CD8-positive, alpha-beta memory T cell (primary cell): Measurements from ENCODE around the gene CACNA2D1. TPM values are rescaled to one million over a fixed set of nuclear protein-coding genes. Genes with fewer than 3 reads are reported as not detected.
"Not testable (repeated sequence)": the region's sequence is repeated elsewhere in the genome, so short reads cannot be mapped to it uniquely, and the experiment has no call there.

Experiments
- CTCF ChIA-PET: fragments of 350-600 bp; sonication (Branson Sonifier 250); formaldehyde crosslinking; loops from one replicate; lab custom pipeline; 2021; ENCODE audit warnings: antibody characterized with exemption; lab: Charles Lee
- POLR2A ChIA-PET: fragments of 350-600 bp; sonication (Branson Sonifier 250); formaldehyde crosslinking; loops from one replicate; lab custom pipeline; 2021; ENCODE audit warnings: antibody characterized with exemption; lab: Charles Lee
- DNase-seq, 5 donors: peaks; one replicate each; pipeline versions ENCODE4 v3.0.0 to v3.0.0-alpha.2; 2020 to 2022; ENCODE audit warnings: mixed read lengths in 1 of 5
- H3K27ac ChIP-seq: one replicate; pipeline ENCODE4 v1.7.0; 2013; ENCODE audit warnings: low read depth, mild to moderate bottlenecking, low read length, moderate library complexity
- H3K27me3 ChIP-seq: 2 replicates; pipeline ENCODE4 v1.7.0; 2013; ENCODE audit warnings: low read length, mild to moderate bottlenecking; ENCODE audit not compliant: insufficient read depth, poor library complexity, severe bottlenecking
- H3K36me3 ChIP-seq: 2 replicates; pipeline ENCODE4 v1.7.0; 2013; ENCODE audit warnings: mild to moderate bottlenecking, low read length, moderate library complexity; ENCODE audit not compliant: insufficient read depth
- H3K4me1 ChIP-seq: 2 replicates; pipeline ENCODE4 v1.7.0; 2013; ENCODE audit warnings: mild to moderate bottlenecking, low read length, moderate library complexity; ENCODE audit not compliant: insufficient read depth
- H3K4me3 ChIP-seq: 2 replicates; pipeline ENCODE4 v1.7.0; 2013; ENCODE audit warnings: mild to moderate bottlenecking, low read length
- H3K9me3 ChIP-seq: 2 replicates; pipeline ENCODE4 v1.7.0; 2013; ENCODE audit warnings: mild to moderate bottlenecking, low read length
- H3K27ac Mint-ChIP-seq, 8 donors: one replicate each; pipeline ENCODE4 v1.8.0; 2020 to 2021; ENCODE audit warnings: mixed read lengths in 8 of 8, mild to moderate bottlenecking in 6 of 8, inconsistent platforms in 3 of 8, moderate library complexity in 3 of 8
- H3K27me3 Mint-ChIP-seq, 2 donors: one replicate each; pipeline ENCODE4 v1.8.0; 2020 to 2021; ENCODE audit warnings: mixed read lengths in 2 of 2, mild to moderate bottlenecking in 1 of 2, moderate library complexity in 1 of 2
- H3K36me3 Mint-ChIP-seq, 3 donors: one replicate each; pipeline ENCODE4 v1.8.0; 2020 to 2021; ENCODE audit warnings: mixed read lengths in 3 of 3, inconsistent platforms in 1 of 3, mild to moderate bottlenecking in 1 of 3
- H3K4me1 Mint-ChIP-seq, 3 donors: one replicate each; pipeline ENCODE4 v1.8.0; 2020 to 2021; ENCODE audit warnings: mixed read lengths in 3 of 3, inconsistent platforms in 1 of 3, mild to moderate bottlenecking in 1 of 3
- H3K4me3 Mint-ChIP-seq, 7 donors: one replicate each; pipeline ENCODE4 v1.8.0; 2020 to 2021; ENCODE audit warnings: mixed read lengths in 7 of 7, mild to moderate bottlenecking in 6 of 7, moderate library complexity in 4 of 7, inconsistent platforms in 2 of 7
- H3K9me3 Mint-ChIP-seq, 5 donors: one replicate each; pipeline ENCODE4 v1.8.0; 2020 to 2022; ENCODE audit warnings: mixed read lengths in 5 of 5, mild to moderate bottlenecking in 3 of 5, moderate library complexity in 2 of 5, inconsistent platforms in 1 of 5
- polyA plus RNA-seq: library from polyadenylated mRNA; unstranded; fragments of 300-500 nt; fragmentation: Illumina TruSeq; gene quantifications from one replicate; pipeline ENCODE4 v1.2.3, GENCODE V29; 2021
- total RNA-seq, 2 experiments: library from RNA; stranded (reverse); gene quantifications; one replicate each; pipeline ENCODE4 v1.2.3, GENCODE V29; 2021

The CACNA2D1 gene
- total and polyA plus RNA-seq, 3 experiments from 2014 or later: not detected

DNA sequence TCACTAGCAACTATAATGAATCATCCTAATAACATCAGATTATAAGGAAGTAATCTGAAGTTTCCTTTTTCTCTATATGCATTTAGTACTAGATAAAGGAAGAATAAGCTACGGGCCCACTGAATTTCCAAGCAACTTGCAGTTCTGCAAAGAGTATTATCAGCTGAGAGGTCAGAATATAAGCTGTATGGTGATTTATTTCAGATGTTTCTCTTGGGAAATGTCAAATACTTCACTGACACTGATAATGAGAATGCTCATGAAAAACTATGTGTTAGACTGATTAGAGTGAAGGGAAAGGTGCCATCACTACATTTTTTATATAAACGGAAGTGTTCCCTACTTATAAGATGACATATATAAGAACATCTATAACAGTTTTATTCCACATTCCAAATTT is 422.5 kb downstream of the CACNA2D1 start:
- CTCF ChIA-PET: no interaction called here
- Mint-ChIP-seq H3K36me3 (no peaks in the 10 kb centered on the region), H3K4me3 (no peak overlapping the region), H3K9me3 (peaks cover 0 to 8% (median 2%) of the 10 kb centered on the region in 5 donors), H3K27ac (no peak overlapping the region), H3K4me1 (no peaks in the 10 kb centered on the region), H3K27me3 (no peaks in the 10 kb centered on the region)
- POLR2A ChIA-PET: no interaction called here
- Histone ChIP-seq H3K9me3 (no peaks in the 10 kb centered on the region), H3K4me3 (no peak overlapping the region), H3K36me3 (no peaks in the 10 kb centered on the region), H3K27me3 (no peaks in the 10 kb centered on the region), H3K4me1 (no peaks in the 10 kb centered on the region), H3K27ac (no peak overlapping the region)
- DNase-seq: no peak

DNA sequence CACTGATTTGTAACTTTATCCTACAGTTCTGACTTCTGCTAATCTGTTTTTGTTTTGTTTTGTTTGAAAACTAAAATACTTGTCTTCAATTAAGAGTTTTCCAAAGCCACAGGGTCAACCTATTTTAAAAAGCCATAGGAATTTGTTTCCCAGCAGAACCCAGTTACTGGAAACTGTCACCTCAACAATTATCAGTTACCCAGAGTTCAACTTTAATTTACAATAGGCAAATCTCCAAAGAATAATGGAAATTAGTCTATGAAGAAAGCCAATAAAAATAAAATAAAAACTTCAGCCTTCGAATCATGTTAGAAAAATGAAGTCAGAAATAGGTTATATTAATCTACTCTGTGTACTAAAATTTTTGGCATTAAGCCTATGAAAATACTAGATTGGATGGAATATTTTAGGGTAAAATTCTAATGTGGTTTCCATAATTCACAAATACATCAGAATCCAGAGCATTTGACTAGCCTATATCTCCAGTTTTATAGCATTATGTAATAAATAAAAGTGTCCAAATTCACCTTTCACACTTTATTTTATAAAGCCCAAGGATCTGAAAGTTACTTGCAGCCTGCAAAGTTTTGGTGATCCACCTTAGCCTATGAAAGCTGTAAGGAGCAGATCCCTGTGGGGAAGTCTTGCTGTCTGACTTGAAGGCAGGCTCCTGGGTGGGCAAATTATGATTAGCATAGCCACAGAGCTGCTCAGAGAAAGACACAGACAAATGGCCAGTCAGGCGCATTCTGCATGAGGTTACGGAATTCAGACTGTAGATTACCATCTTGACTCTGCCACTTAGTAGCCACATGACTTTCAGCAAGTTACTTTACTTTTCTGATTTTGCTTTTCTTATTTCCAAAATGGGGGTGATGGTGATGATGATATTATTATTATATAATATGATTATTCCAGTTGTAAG is 423.8 kb downstream of the CACNA2D1 start:
- POLR2A ChIA-PET: no interaction called here
- H3K27me3 ChIP-seq: no peaks in the 10 kb centered on the region
- no peak overlapping the region for H3K27ac Mint-ChIP-seq

DNA sequence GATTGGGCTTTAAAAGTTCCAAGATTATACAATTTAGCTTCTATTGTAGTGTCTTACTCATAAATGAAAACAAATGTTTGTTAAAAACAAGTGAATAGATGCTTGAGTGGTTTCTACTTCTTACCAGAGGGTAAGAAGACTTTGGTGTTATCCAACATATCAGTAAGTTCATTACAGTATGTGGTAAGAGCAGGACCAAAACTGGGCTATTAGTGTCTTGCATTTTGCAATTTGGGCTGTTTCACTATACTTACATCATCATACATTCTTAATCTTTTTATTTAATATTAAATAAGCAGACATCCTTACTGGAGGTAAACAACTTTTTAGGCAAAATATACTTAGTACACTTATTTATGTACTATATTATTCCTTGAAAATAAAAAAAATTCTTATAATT is 425.4 kb downstream of the CACNA2D1 start:
- Mint-ChIP-seq H3K4me3 (no peak overlapping the region), H3K27ac (no peak overlapping the region)
- DNase-seq: no peak

More for the DNA sequence above, 423.8 kb downstream of the CACNA2D1 start:
- CTCF ChIA-PET: no interaction called here
- Histone ChIP-seq H3K36me3 (no peaks in the 10 kb centered on the region), H3K4me1 (no peaks in the 10 kb centered on the region), H3K9me3 (no peaks in the 10 kb centered on the region), H3K27ac (no peak overlapping the region), H3K4me3 (no peak overlapping the region)
- Mint-ChIP-seq H3K9me3 (peaks cover 0 to 9% (median 2%) of the 10 kb centered on the region in 5 donors), H3K4me1 (no peaks in the 10 kb centered on the region), H3K27me3 (no peaks in the 10 kb centered on the region), H3K4me3 (no peak overlapping the region), H3K36me3 (no peaks in the 10 kb centered on the region)
- no peak for DNase-seq

DNA sequence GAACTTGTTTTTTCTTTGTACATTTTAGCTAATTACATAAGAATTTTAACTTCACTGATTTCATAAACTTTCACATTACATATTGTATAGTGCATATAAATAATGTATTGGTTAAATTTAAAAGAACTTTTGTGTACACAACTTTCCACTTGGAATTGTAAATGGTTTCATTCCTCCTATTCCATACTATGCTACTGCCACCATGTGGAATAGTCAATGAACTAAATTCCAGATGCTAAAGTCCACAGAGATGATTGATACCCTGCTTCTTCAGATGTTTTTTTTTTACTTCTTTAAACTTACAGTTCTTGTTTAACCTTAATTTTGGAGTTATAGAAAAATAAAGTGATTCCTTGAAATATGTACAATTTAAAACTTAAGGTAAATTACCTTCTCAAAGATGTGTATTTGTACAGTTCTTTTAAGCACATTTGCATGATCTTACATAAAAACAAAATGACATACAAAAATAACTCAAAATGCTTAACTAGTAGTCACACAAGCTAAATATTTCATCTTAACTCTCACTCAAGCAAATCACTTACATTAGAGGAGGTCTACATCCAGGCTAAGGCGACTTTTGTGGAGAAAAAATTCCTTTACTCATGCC is 426.1 kb downstream of the CACNA2D1 start:
- POLR2A ChIA-PET: no interaction called here
- Mint-ChIP-seq H3K4me3 (no peak overlapping the region), H3K27me3 (no peaks in the 10 kb centered on the region), H3K4me1 (no peaks in the 10 kb centered on the region), H3K9me3 (peaks cover 0 to 9% (median 0%) of the 10 kb centered on the region in 5 donors), H3K36me3 (no peaks in the 10 kb centered on the region), H3K27ac (no peak overlapping the region)
- CTCF ChIA-PET: no interaction called here
- no peaks in the 10 kb centered on the region for H3K4me1 ChIP-seq
- no peaks in the 10 kb centered on the region for H3K27me3 ChIP-seq
- DNase-seq: no peak
- H3K36me3 ChIP-seq: no peaks in the 10 kb centered on the region
- no peak overlapping the region for H3K4me3 ChIP-seq
- no peak overlapping the region for H3K27ac ChIP-seq
- H3K9me3 ChIP-seq: no peaks in the 10 kb centered on the region

More for the DNA sequence above, 425.4 kb downstream of the CACNA2D1 start:
- Histone ChIP-seq H3K27me3 (no peaks in the 10 kb centered on the region), H3K4me1 (no peaks in the 10 kb centered on the region), H3K27ac (no peak overlapping the region), H3K9me3 (no peaks in the 10 kb centered on the region), H3K36me3 (no peaks in the 10 kb centered on the region), H3K4me3 (no peak overlapping the region)
- CTCF ChIA-PET: no interaction called here
- Mint-ChIP-seq H3K36me3 (no peaks in the 10 kb centered on the region), H3K4me1 (no peaks in the 10 kb centered on the region), H3K27me3 (no peaks in the 10 kb centered on the region), H3K9me3 (peaks cover 0 to 9% (median 2%) of the 10 kb centered on the region in 5 donors)
- POLR2A ChIA-PET: no interaction called here

DNA sequence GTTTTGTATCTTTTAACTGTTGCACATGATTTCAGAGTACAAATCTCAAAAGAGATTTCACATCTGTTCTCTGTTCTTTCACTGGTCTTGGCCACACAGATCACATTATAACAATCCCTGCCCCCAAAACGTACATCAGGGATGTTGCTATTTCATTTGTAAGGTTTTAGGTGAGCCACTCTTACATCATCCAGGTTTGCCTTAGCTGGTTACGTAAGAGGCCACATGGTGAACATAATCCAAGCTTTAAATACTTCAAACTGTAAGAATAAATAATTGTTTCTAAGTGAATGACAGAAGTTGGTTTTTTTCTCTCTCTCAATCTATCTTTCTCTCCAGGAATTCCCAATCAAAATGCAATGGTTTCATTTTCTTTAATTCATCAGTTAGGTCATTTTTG is 427.8 kb downstream of the CACNA2D1 start:
- Histone ChIP-seq H3K9me3 (no peaks in the 10 kb centered on the region), H3K27me3 (no peaks in the 10 kb centered on the region), H3K4me1 (no peaks in the 10 kb centered on the region), H3K27ac (no peak overlapping the region), H3K36me3 (no peaks in the 10 kb centered on the region), H3K4me3 (no peak overlapping the region)
- Mint-ChIP-seq H3K27ac (no peak overlapping the region), H3K4me3 (no peak overlapping the region), H3K27me3 (no peaks in the 10 kb centered on the region), H3K36me3 (no peaks in the 10 kb centered on the region), H3K9me3 (peaks cover 0 to 9% (median 0%) of the 10 kb centered on the region in 5 donors), H3K4me1 (no peaks in the 10 kb centered on the region)
- POLR2A ChIA-PET: no interaction called here
- CTCF ChIA-PET: no interaction called here
- DNase-seq: no peak

DNA sequence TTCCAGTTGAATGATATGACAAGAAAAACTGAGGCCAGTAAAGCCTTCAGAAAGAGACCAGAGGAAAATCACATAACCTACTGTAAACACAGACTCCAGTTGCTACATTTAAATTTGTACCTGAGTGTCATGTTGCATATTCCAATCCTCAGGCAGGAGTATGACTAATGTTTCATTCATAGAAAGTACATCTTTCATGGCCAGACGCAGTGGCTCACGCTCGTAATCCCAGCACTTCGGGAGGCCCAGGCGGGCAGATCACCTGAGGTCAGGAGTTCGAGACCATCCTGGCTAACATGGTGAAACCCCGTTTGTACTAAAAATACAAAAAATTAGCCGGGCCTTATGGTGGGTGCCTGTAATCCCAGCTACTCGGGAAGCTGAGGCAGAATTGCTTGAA is 429.0 kb downstream of the CACNA2D1 start:
- POLR2A ChIA-PET, H3K27me3 Mint-ChIP-seq, H3K27ac Mint-ChIP-seq, H3K4me1 Mint-ChIP-seq, H3K4me3 Mint-ChIP-seq, H3K4me1 ChIP-seq, H3K9me3 Mint-ChIP-seq, H3K27me3 ChIP-seq, CTCF ChIA-PET, H3K9me3 ChIP-seq, H3K27ac ChIP-seq, DNase-seq, H3K36me3 ChIP-seq, H3K36me3 Mint-ChIP-seq, H3K4me3 ChIP-seq: not testable (repeated sequence)

DNA sequence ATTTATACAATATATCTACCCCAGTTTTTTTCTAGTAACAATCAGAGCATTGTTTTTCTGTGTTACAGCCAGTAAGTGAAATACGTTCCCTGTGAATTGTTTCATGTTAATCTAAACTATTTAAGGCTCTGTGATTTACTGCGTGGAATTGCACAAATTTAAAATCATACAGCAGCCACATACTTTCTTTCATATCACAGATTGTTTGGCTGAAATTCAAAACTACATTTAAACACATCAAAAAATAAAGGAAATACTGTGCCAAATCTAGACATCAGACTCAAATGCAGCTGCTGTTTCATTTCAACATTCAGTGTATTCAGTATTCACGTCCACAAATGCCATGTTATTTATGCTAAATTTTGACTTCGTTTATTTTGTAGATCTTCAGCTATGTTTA is 431.1 kb downstream of the CACNA2D1 start:
- Histone ChIP-seq H3K27me3 (no peaks in the 10 kb centered on the region), H3K4me3 (no peak overlapping the region), H3K27ac (no peak overlapping the region), H3K36me3 (no peaks in the 10 kb centered on the region), H3K9me3 (no peaks in the 10 kb centered on the region), H3K4me1 (no peaks in the 10 kb centered on the region)
- H3K27ac Mint-ChIP-seq: no peak overlapping the region
- DNase-seq: no peak
- ChIA-PET CTCF (no interaction called here), POLR2A (no interaction called here)
- no peaks in the 10 kb centered on the region for H3K27me3 Mint-ChIP-seq
- H3K36me3 Mint-ChIP-seq: no peaks in the 10 kb centered on the region
- peaks cover 0 to 9% (median 2%) of the 10 kb centered on the region in 5 donors for H3K9me3 Mint-ChIP-seq
- H3K4me3 Mint-ChIP-seq: no peak overlapping the region
- H3K4me1 Mint-ChIP-seq: no peaks in the 10 kb centered on the region

DNA sequence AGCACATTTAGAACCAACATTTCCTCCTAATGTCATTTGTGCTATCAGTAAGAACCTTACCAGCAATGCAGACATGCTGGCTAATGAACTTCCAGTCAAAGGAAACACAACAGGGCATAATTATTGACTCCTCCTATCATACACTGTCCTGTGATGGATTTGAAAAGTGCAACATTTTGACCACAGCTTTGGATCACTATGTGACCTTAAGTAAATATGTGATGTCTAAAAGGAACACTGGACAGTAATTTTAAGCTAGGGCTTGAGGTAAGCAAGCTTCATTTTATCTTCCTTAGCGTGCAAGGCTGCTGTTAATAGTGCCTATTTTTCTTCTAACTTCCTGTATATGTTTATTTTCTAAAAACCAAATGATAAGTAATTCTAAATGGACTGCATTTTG is 433.2 kb downstream of the CACNA2D1 start:
- no peaks in the 10 kb centered on the region for H3K27me3 ChIP-seq
- CTCF ChIA-PET: no interaction called here
- POLR2A ChIA-PET: no interaction called here
- Mint-ChIP-seq H3K27me3 (no peaks in the 10 kb centered on the region), H3K4me3 (no peak overlapping the region), H3K27ac (no peak overlapping the region), H3K4me1 (no peaks in the 10 kb centered on the region), H3K36me3 (no peaks in the 10 kb centered on the region), H3K9me3 (peaks cover 0 to 5% (median 2%) of the 10 kb centered on the region in 5 donors)
- H3K9me3 ChIP-seq: no peaks in the 10 kb centered on the region
- H3K4me3 ChIP-seq: no peak overlapping the region
- H3K4me1 ChIP-seq: no peaks in the 10 kb centered on the region
- no peaks in the 10 kb centered on the region for H3K36me3 ChIP-seq
- no peak overlapping the region for H3K27ac ChIP-seq
- DNase-seq: no peak
